Nephron progenitor cell (in vitro differentiated cells): ENCODE results near the gene MYO5B.

Experiments
- DNase-seq: peaks from one replicate; pipeline ENCODE4 v3.0.0; 2021
- H3K27ac Mint-ChIP-seq: 2 replicates; pipeline ENCODE4 v1.8.0; 2021; ENCODE audit warnings: mild to moderate bottlenecking, moderate library complexity, mixed read lengths
- H3K27me3 Mint-ChIP-seq: 2 replicates; pipeline ENCODE4 v1.8.0; 2021; ENCODE audit warnings: mild to moderate bottlenecking, low read depth, mixed read lengths; ENCODE audit not compliant: poor library complexity
- H3K36me3 Mint-ChIP-seq: 2 replicates; pipeline ENCODE4 v1.8.0; 2021; ENCODE audit warnings: low read depth, mixed read lengths
- H3K4me1 Mint-ChIP-seq: 2 replicates; pipeline ENCODE4 v1.8.0; 2021; ENCODE audit warnings: mixed read lengths
- H3K4me3 Mint-ChIP-seq: 2 replicates; pipeline ENCODE4 v1.8.0; 2021; ENCODE audit warnings: mild to moderate bottlenecking, moderate library complexity, mixed read lengths
- H3K9me3 Mint-ChIP-seq: 2 replicates; pipeline ENCODE4 v1.8.0; 2021; ENCODE audit warnings: mild to moderate bottlenecking, moderate library complexity, mixed read lengths
- TF ChIP-seq, protein P1 (sequence below): fragments of 200-600 bp; sonication (generic); IDR thresholded peaks from 2 replicates; pipeline ENCODE4 v1.5.0; 2021; ENCODE audit warnings: antibody characterized with exemption

Gene MYO5B

DNA sequence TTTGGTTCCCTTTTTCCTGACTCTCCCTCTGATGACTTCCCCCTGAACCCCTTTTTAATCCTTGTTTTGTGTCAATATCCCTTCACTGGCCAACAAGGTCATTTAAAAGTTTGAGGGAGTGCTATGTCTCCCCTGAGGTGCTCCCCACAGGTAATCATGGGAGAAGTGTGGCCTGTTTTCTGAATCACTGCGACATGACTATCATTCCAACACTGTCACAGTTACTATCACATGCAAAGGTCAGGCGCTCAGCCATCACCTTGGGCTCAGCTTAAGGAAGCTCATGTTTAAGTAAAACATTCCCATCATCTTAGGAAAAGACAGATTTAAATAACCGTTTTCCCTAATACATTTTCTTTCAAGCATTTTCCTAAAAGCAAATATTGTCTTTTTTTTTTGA is 360.7 kb downstream of the MYO5B start:
- no peak overlapping the region for H3K27ac Mint-ChIP-seq
- TF ChIP-seq, protein P1, sequence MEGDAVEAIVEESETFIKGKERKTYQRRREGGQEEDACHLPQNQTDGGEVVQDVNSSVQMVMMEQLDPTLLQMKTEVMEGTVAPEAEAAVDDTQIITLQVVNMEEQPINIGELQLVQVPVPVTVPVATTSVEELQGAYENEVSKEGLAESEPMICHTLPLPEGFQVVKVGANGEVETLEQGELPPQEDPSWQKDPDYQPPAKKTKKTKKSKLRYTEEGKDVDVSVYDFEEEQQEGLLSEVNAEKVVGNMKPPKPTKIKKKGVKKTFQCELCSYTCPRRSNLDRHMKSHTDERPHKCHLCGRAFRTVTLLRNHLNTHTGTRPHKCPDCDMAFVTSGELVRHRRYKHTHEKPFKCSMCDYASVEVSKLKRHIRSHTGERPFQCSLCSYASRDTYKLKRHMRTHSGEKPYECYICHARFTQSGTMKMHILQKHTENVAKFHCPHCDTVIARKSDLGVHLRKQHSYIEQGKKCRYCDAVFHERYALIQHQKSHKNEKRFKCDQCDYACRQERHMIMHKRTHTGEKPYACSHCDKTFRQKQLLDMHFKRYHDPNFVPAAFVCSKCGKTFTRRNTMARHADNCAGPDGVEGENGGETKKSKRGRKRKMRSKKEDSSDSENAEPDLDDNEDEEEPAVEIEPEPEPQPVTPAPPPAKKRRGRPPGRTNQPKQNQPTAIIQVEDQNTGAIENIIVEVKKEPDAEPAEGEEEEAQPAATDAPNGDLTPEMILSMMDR, result no peak
- no peaks in the 10 kb centered on the region for H3K27me3 Mint-ChIP-seq
- peaks cover 10% of the 10 kb centered on the region for H3K36me3 Mint-ChIP-seq
- no peaks in the 10 kb centered on the region for H3K4me1 Mint-ChIP-seq
- H3K9me3 Mint-ChIP-seq, result peaks cover 23% of the 10 kb centered on the region
- DNase-seq, result no peak
- no peak overlapping the region for H3K4me3 Mint-ChIP-seq

DNA sequence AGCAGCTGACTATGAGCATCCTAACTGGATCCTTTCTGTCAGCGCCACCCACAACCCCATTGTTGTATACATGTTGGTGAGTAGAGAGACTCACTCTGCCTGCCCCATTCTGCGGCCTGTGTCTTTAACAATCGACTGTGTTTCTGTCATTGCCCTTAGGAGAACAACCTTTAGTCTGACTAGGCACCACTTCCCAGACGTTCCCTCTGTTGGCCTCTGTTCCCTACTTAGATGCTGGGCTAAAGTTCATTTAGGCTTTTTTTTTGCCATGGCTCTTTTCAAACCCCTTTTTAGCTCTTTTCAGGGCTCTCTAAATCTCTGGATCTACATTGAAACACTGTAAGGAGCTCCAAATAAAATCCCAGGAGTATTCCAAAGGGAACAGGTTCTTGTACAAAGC is 361.1 kb downstream of the MYO5B start:
- TF ChIP-seq, protein P1, result no peak
- Mint-ChIP-seq H3K36me3 (peaks cover 14% of the 10 kb centered on the region), H3K27me3 (no peaks in the 10 kb centered on the region), H3K4me1 (no peaks in the 10 kb centered on the region), H3K4me3 (no peak overlapping the region), H3K9me3 (peaks cover 28% of the 10 kb centered on the region), H3K27ac (no peak overlapping the region)
- DNase-seq, result no peak

DNA sequence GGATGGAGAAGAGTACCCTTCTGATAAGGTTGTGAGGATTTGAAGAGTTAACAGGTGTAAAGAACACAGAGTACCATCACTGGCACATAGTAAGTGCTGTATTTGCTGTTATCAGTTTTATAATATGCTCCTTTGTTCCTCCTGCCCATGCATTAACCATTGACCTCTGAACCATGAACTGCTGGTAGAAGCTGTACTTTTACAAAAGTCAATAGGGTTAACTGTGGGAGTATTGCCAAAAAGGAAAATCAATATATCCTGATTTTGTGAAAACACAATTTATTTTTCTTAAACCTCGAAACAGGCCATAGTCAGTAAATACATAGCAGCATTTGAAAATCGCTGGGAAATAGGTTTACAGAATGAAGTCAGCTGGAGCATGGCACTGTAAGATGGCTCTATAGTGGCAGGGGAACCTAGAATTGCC is 362.7 kb downstream of the MYO5B start:
- no peak overlapping the region for H3K27ac Mint-ChIP-seq
- peaks cover 3% of the 10 kb centered on the region for H3K27me3 Mint-ChIP-seq
- H3K36me3 Mint-ChIP-seq, result peaks cover 30% of the 10 kb centered on the region
- H3K4me1 Mint-ChIP-seq, result no peaks in the 10 kb centered on the region
- TF ChIP-seq, protein P1, result no peak
- DNase-seq, result no peak
- peaks cover 43% of the 10 kb centered on the region for H3K9me3 Mint-ChIP-seq
- H3K4me3 Mint-ChIP-seq, result no peak overlapping the region

DNA sequence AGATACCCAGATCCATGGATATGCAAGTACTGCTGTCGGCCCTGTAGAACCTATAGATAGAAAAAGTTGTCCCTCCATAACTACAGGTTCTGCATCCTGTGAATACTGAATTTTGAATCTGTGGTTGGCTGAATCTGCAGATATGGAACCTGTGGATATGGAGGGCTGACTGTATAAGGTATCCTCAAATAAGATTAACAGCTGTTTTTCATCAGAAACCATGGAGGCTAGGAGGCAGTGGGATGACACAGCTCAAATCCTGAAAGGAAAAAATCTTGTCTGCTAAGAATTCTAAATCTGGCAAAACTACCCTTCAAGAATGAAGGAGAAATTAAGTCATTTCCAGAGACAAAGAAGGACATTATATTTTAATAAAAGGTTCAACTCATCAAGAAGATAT is 367.0 kb downstream of the MYO5B start:
- H3K4me3 Mint-ChIP-seq, result no peak overlapping the region
- DNase-seq, result no peak
- H3K4me1 Mint-ChIP-seq, result no peaks in the 10 kb centered on the region
- peaks cover 73% of the 10 kb centered on the region for H3K9me3 Mint-ChIP-seq
- H3K27ac Mint-ChIP-seq, result no peak overlapping the region
- H3K36me3 Mint-ChIP-seq, result peaks cover 60% of the 10 kb centered on the region
- TF ChIP-seq, protein P1, result no peak
- peaks cover 5% of the 10 kb centered on the region for H3K27me3 Mint-ChIP-seq

DNA sequence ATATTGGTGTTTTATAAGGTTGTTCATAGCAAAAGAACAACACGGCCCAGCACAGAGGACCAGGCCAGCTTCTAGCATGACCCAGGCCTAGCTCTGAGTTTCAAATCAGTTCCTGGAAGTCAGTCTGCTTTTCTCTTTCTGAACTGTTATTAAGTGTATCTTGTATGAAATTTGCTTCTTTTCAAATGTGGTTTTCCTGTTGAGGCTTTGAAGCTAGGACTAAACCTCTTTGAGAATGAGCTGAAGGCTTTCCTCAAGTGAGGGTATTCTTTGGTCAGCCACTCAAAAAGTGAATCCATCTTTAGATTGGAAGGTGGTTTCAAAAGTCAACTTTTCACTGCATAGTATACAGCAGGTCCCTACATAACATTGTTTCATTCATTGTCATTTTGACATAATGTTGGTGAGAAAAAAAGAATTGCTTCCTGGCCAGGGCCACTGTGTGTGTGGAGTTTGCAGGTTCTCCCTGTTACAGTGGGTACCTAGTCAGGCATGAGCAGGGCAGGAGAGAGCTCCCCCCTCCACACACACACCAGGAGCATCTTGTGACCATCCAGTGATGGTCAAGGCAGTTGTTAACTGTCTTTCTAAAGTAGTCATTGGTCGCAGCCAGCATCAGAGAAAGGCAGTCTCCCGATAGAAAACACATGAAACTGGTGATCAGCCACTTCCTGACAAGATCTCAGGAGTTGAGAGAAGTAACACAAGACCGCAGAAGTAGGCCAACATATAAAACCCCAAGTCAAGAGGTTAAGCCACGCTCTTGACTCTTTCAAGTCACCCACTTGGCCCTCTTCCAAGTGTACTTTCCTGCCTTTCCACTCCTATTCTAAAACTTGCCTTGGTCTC is 374.9 kb downstream of the MYO5B start:
- DNase-seq, result no peak
- H3K4me3 Mint-ChIP-seq, result no peak overlapping the region
- no peaks in the 10 kb centered on the region for H3K4me1 Mint-ChIP-seq
- TF ChIP-seq, protein P1, result no peak
- H3K27ac Mint-ChIP-seq, result no peak overlapping the region
- H3K9me3 Mint-ChIP-seq, result peaks cover 16% of the 10 kb centered on the region
- peaks cover 3% of the 10 kb centered on the region for H3K27me3 Mint-ChIP-seq
- peaks cover 50% of the 10 kb centered on the region for H3K36me3 Mint-ChIP-seq
